DOHH2 (cell line): Measurements from ENCODE around the gene NR5A2.

Experiments used
- H3F3A ChIP-seq: fragments of 200-600 bp; sonication (generic), shearing (Covaris generic); 2 replicates; pipeline ENCODE4 v1.6.0; 2016; ENCODE audit warnings: antibody characterized with exemption, mild to moderate bottlenecking; ENCODE audit not compliant: control insufficient read depth, insufficient read depth
- H3K27ac ChIP-seq: fragments of 200-600 bp; sonication (generic); 2 replicates; pipeline ENCODE4 v1.5.1; 2014; ENCODE audit warnings: low read depth, mild to moderate bottlenecking, low read length, moderate library complexity
- H3K27me3 ChIP-seq: fragments of 200-600 bp; sonication (generic); 2 replicates; pipeline ENCODE4 v1.6.1; 2014; ENCODE audit warnings: mild to moderate bottlenecking, low read length, mixed read lengths; ENCODE audit not compliant: control insufficient read depth
- H3K36me3 ChIP-seq: fragments of 200-600 bp; sonication (generic); 2 replicates; pipeline ENCODE4 v1.6.1; 2014; ENCODE audit warnings: mild to moderate bottlenecking, low read length, moderate library complexity, mixed read lengths; ENCODE audit not compliant: control insufficient read depth
- H3K4me1 ChIP-seq: fragments of 200-600 bp; sonication (generic); 2 replicates; pipeline ENCODE4 v1.6.1; 2014; ENCODE audit warnings: mild to moderate bottlenecking, low read length, mixed read lengths; ENCODE audit not compliant: control insufficient read depth
- H3K4me2 ChIP-seq: fragments of 200-600 bp; sonication (generic); 2 replicates; pipeline ENCODE4 v1.6.0; 2014; ENCODE audit warnings: mild to moderate bottlenecking, low read length, moderate library complexity
- H3K4me3 ChIP-seq: fragments of 200-600 bp; sonication (generic); 2 replicates; pipeline ENCODE4 v1.5.1; 2014; ENCODE audit warnings: mild to moderate bottlenecking, low read length, mixed read lengths
- H3K79me2 ChIP-seq: fragments of 200-600 bp; sonication (generic); 2 replicates; pipeline ENCODE4 v1.6.1; 2014; ENCODE audit warnings: mild to moderate bottlenecking, low read length, mixed read lengths; ENCODE audit not compliant: control insufficient read depth
- H3K9me2 ChIP-seq: fragments of 200-600 bp; sonication (generic); replicated peaks from 2 replicates; pipeline ENCODE4 v1.6.1; 2014; ENCODE audit warnings: mild to moderate bottlenecking, low read length, mixed read lengths; ENCODE audit not compliant: control insufficient read depth
- H3K9me3 ChIP-seq: fragments of 200-600 bp; sonication (generic); 2 replicates; pipeline ENCODE4 v1.6.1; 2014; ENCODE audit warnings: antibody characterized with exemption, low read length, mixed read lengths; ENCODE audit not compliant: control insufficient read depth, insufficient read depth
- H4K20me1 ChIP-seq: fragments of 200-600 bp; sonication (generic); 2 replicates; pipeline ENCODE4 v1.6.0; 2014; ENCODE audit warnings: low read depth, mild to moderate bottlenecking, antibody characterized with exemption, low read length, moderate library complexity; ENCODE audit not compliant: control insufficient read depth, insufficient read depth
- CTCF ChIP-seq: fragments of 200-600 bp; sonication (generic); IDR thresholded peaks from one replicate; pipeline ENCODE4 v1.5.1; 2014; ENCODE audit warnings: antibody characterized with exemption, mild to moderate bottlenecking, low read depth, low read length; ENCODE audit not compliant: poor library complexity, severe bottlenecking
- EZH2phosphoT487 ChIP-seq: fragments of 200-600 bp; sonication (generic); IDR thresholded peaks from 2 replicates; pipeline ENCODE4 v1.6.1; 2017; ENCODE audit warnings: borderline replicate concordance, mild to moderate bottlenecking, antibody characterized with exemption, low read length, moderate library complexity, mixed read lengths

NR5A2 gene

GRCh38 chr1:200179781-200180160 lies 152.3 kb downstream of the NR5A2 start:
- peaks cover 4% of the 10 kb centered on the region; the same call in 1 of the 2 replicates for H3K4me1 ChIP-seq
- no peak overlapping the region for H3K4me3 ChIP-seq
- TF ChIP-seq EZH2phosphoT487 (no peak), CTCF (no peak)
- no peaks in the 10 kb centered on the region for H3F3A ChIP-seq
- no peaks in the 10 kb centered on the region for H3K79me2 ChIP-seq
- peaks cover 2% of the 10 kb centered on the region; the same call in 1 of the 2 replicates for H3K27me3 ChIP-seq
- no peaks in the 10 kb centered on the region for H3K36me3 ChIP-seq
- no peak overlapping the region for H3K27ac ChIP-seq
- no peak overlapping the region for H3K4me2 ChIP-seq
- H3K9me3 ChIP-seq, result no peaks in the 10 kb centered on the region
- no peaks in the 10 kb centered on the region for H3K9me2 ChIP-seq
- no peaks in the 10 kb centered on the region for H4K20me1 ChIP-seq

- H3K4me3 ChIP-seq, result no peak overlapping the region
Observed at GRCh38 chr1:200180821-200181220, 153.3 kb downstream of the NR5A2 start.

GRCh38 chr1:200181861-200182260 lies 154.4 kb downstream of the NR5A2 start:
- no peak overlapping the region for H3K4me2 ChIP-seq
- H3K4me1 ChIP-seq, result peaks cover 4% of the 10 kb centered on the region; the same call in 1 of the 2 replicates
- H3F3A ChIP-seq, result no peaks in the 10 kb centered on the region
- no peaks in the 10 kb centered on the region for H3K9me2 ChIP-seq
- H3K9me3 ChIP-seq, result no peaks in the 10 kb centered on the region
- H3K4me3 ChIP-seq, result no peak overlapping the region
- H3K27ac ChIP-seq, result no peak overlapping the region
- no peaks in the 10 kb centered on the region for H4K20me1 ChIP-seq
- H3K79me2 ChIP-seq, result no peaks in the 10 kb centered on the region
- H3K27me3 ChIP-seq, result peaks cover 2% of the 10 kb centered on the region; the same call in 1 of the 2 replicates
- TF ChIP-seq EZH2phosphoT487, result no peak
- TF ChIP-seq CTCF, result no peak
- H3K36me3 ChIP-seq, result no peaks in the 10 kb centered on the region

More at GRCh38 chr1:200180821-200181220, 153.3 kb downstream of the NR5A2 start:
- no peak overlapping the region for H3K27ac ChIP-seq
- H3K79me2 ChIP-seq, result no peaks in the 10 kb centered on the region
- H3K36me3 ChIP-seq, result no peaks in the 10 kb centered on the region
- no peaks in the 10 kb centered on the region for H3K9me2 ChIP-seq
- no peaks in the 10 kb centered on the region for H4K20me1 ChIP-seq
- H3K4me1 ChIP-seq, result peaks cover 4% of the 10 kb centered on the region; the same call in 1 of the 2 replicates
- H3K4me2 ChIP-seq, result no peak overlapping the region
- no peaks in the 10 kb centered on the region for H3K9me3 ChIP-seq
- H3F3A ChIP-seq, result no peaks in the 10 kb centered on the region
- TF ChIP-seq EZH2phosphoT487, result no peak
- no peak for TF ChIP-seq CTCF
- peaks cover 2% of the 10 kb centered on the region; the same call in 1 of the 2 replicates for H3K27me3 ChIP-seq

GRCh38 chr1:200182701-200183100 lies 155.2 kb downstream of the NR5A2 start:
- H4K20me1 ChIP-seq, result no peaks in the 10 kb centered on the region
- H3K4me1 ChIP-seq, result peaks cover 4% of the 10 kb centered on the region; the same call in 1 of the 2 replicates

More at GRCh38 chr1:200182701-200183100, 155.2 kb downstream of the NR5A2 start:
- Histone ChIP-seq H3K36me3 (no peaks in the 10 kb centered on the region), H3K4me3 (no peak overlapping the region), H3K9me3 (no peaks in the 10 kb centered on the region), H3K79me2 (no peaks in the 10 kb centered on the region), H3K27me3 (peaks cover 2% of the 10 kb centered on the region; the same call in 1 of the 2 replicates), H3K9me2 (no peaks in the 10 kb centered on the region), H3K27ac (no peak overlapping the region), H3F3A (no peaks in the 10 kb centered on the region), H3K4me2 (no peak overlapping the region)
- TF ChIP-seq CTCF, result no peak
- TF ChIP-seq EZH2phosphoT487, result no peak
